ENCODE data around the gene VCL. TPM values are rescaled to one million over a fixed set of nuclear protein-coding genes. Genes with fewer than 3 reads are reported as not detected.
A peak's percentile ranks its signal among the peaks of the same experiment; 100 is the strongest.

The VCL gene
- total and polyA plus RNA-seq, 9 of the 15 experiments (the other 6 are each of a cell fraction or from before 2014, with no cell fraction given): 29.8 to 186 (median 76.4) TPM

- TF ChIP-seq ZNF12 (CRISPR knock-in tag; IDR thresholded peaks at IDR 0.05) (0 out of 2 replicates have a peak, but pooled peaks have one; percentile 74), ZNF668 (CRISPR knock-in tag; IDR thresholded peaks at IDR 0.05) (no peak), C11orf30 (IDR thresholded peaks at IDR 0.05; ENCODE audit: low read depth) (no peak), EP300 (IDR thresholded peaks at IDR 0.05; ENCODE audit: low read length) (peak; percentile 3), RCOR1 (IDR thresholded peaks at IDR 0.05; ENCODE audit: borderline replicate concordance in 1 of 2, low read depth in 2 of 2, low read length in 2 of 2) (peak in 1 of 2 experiments; percentile 86; a peak in 2 of 4 replicates), SIX5 (IDR thresholded peaks at IDR 0.05; ENCODE audit: borderline replicate concordance in 1 of 2, insufficient read depth in 1 of 2, low read depth in 1 of 2, low read length in 2 of 2) (no peak), BCOR (IDR thresholded peaks at IDR 0.05) (peak; percentile 84), HNRNPK (IDR thresholded peaks at IDR 0.05; ENCODE audit: low read depth, low read length, poor library complexity, severe bottlenecking) (no peak), BCLAF1 (IDR thresholded peaks at IDR 0.05; ENCODE audit: borderline replicate concordance in 1 of 2, control insufficient read depth in 1 of 2, low read depth in 2 of 2, low read length in 1 of 2) (0 out of 4 replicates have a peak, but pooled peaks of 1 of the 2 experiments have one; percentile 28), TCF15 (CRISPR knock-in tag; IDR thresholded peaks at IDR 0.05) (0 out of 2 replicates have a peak, but pooled peaks have one; percentile 16), SNAPC5 (CRISPR knock-in tag; IDR thresholded peaks at IDR 0.05) (no peak), STAG1 (CRISPR knock-in tag; IDR thresholded peaks at IDR 0.05; ENCODE audit: borderline replicate concordance) (peak; percentile 56), ZNF253 (CRISPR knock-in tag; conservative IDR thresholded peaks at IDR 0.05) (no peak), RREB1 (CRISPR knock-in tag; IDR thresholded peaks at IDR 0.05) (peak; percentile 13; the same call in 1 of the 2 replicates), ZNF311 (CRISPR knock-in tag; IDR thresholded peaks at IDR 0.05) (no peak)
Observed at GRCh38 chr10:73997787-73998622, at the start of gene VCL (continued).

Measured in K562 (cell line).